HCT116 (cell line): Measurements from ENCODE around the gene GTPBP2. TPM values are rescaled to one million over a fixed set of nuclear protein-coding genes. Genes with fewer than 3 reads are reported as not detected.
"Not testable (repeated sequence)": the region's sequence is repeated elsewhere in the genome, so short reads cannot be mapped to it uniquely, and the experiment has no call there.

Experiments
- ATAC-seq: fragments of 200-7000 bp; cut with Tn5 transposase; 2 replicates; pipeline ENCODE4 v1.9.1; 2020; ENCODE audit warnings: mild to moderate bottlenecking, moderate library complexity
- BruUV-seq: library from RNA; stranded (reverse); fragments of 400-500 nt; replicated peaks from 2 replicates; lab custom pipeline; 2021; lab: Mats Ljungman, UMichigan
- CTCF ChIA-PET: fragments of 300-600 bp; sonication (Branson Sonifier 250); formaldehyde crosslinking; loops from one replicate; lab custom pipeline; 2021; ENCODE audit warnings: antibody characterized with exemption; lab: Charles Lee
- POLR2A ChIA-PET: fragments of 300-600, 350-600 bp; sonication (Branson Sonifier 250); formaldehyde crosslinking; loops from one replicate; lab custom pipeline; 2021; ENCODE audit warnings: antibody characterized with exemption; lab: Charles Lee
- RAD21 ChIA-PET, 2 experiments: fragments of 300-600 bp; sonication (Branson Sonifier 250); formaldehyde crosslinking; loops; one replicate each; lab custom pipeline; 2023; ENCODE audit warnings: low total read pairs in 2 of 2; ENCODE audit not compliant: uncharacterized antibody in 2 of 2, unreplicated experiment in 2 of 2, low non-redundant PET in 1 of 2; lab: Charles Lee
- DNase-seq: peaks from one replicate; pipeline ENCODE4 v3.0.0-alpha.2; 2010; ENCODE audit warnings: low read depth, low spot score
- H2AFZ ChIP-seq: fragments of 200-600 bp; shearing (Covaris generic), sonication (generic); 2 replicates; pipeline ENCODE4 v1.6.1; 2017; ENCODE audit warnings: low read depth, mixed run types, mixed read lengths, antibody characterized with exemption, low read length; ENCODE audit not compliant: poor library complexity, severe bottlenecking
- H3K27ac ChIP-seq: 2 replicates; pipeline ENCODE4 v1.5.1; 2012; ENCODE audit warnings: low read depth, low read length
- H3K27me3 ChIP-seq: fragments of 200-600 bp; sonication (generic); 2 replicates; pipeline ENCODE4 v1.6.1; 2016; ENCODE audit warnings: mixed run types, low read length, mixed read lengths; ENCODE audit not compliant: insufficient read depth
- H3K36me3 ChIP-seq, 2 experiments: fragments of 200-500 bp in 1 of 2; fragments of 200-600 bp in 1 of 2; sonication (Bioruptor generic) in 1 of 2; sonication (generic) in 1 of 2; 2 replicates each; pipeline versions ENCODE4 v1.5.1 to v1.6.1; 2014 to 2016; ENCODE audit warnings: low read length in 2 of 2, inconsistent platforms in 1 of 2, mixed read lengths in 1 of 2, mixed run types in 1 of 2; ENCODE audit not compliant: insufficient read depth in 2 of 2, control insufficient read depth in 1 of 2
- H3K4me1 ChIP-seq, 2 experiments: fragments of 200-600 bp in 1 of 2; sonication (generic) in 1 of 2; 2 replicates each; pipeline versions ENCODE4 v1.5.1 to v1.6.1; 2012 to 2017; ENCODE audit warnings: low read length in 2 of 2, inconsistent platforms in 1 of 2, mild to moderate bottlenecking in 1 of 2, mixed read lengths in 1 of 2, mixed run types in 1 of 2, moderate library complexity in 1 of 2; ENCODE audit not compliant: insufficient read depth in 2 of 2, control insufficient read depth in 1 of 2
- H3K4me2 ChIP-seq: fragments of 200-600 bp; sonication (generic); 2 replicates; pipeline ENCODE4 v1.6.1; 2017; ENCODE audit warnings: mixed run types, low read length, mixed read lengths
- H3K4me3 ChIP-seq, 2 experiments: fragments of 200-600 bp in 1 of 2; sonication (generic) in 1 of 2; replicated peaks in 1 of 2; 2 replicates each; pipeline ENCODE4 v1.5.1; 2011 to 2016; ENCODE audit warnings: low read length in 2 of 2, control low read depth in 1 of 2, low read depth in 1 of 2, mild to moderate bottlenecking in 1 of 2, mixed read lengths in 1 of 2, mixed run types in 1 of 2
- H3K79me2 ChIP-seq: fragments of 200-600 bp; sonication (generic); 2 replicates; pipeline ENCODE4 v1.6.1; 2017; ENCODE audit warnings: mild to moderate bottlenecking, mixed run types, low read length, moderate library complexity, mixed read lengths; ENCODE audit not compliant: insufficient read depth
- H3K9ac ChIP-seq: fragments of 200-600 bp; sonication (generic); 2 replicates; pipeline ENCODE4 v1.6.1; 2016; ENCODE audit warnings: low read length, mixed read lengths
- H3K9me2 ChIP-seq: fragments of 200-600 bp; sonication (generic), shearing (Covaris generic); 2 replicates; pipeline ENCODE4 v1.6.1; 2017; ENCODE audit warnings: mixed run types, mild to moderate bottlenecking, moderate library complexity; ENCODE audit not compliant: insufficient read depth
- H3K9me3 ChIP-seq, 2 experiments: fragments of 200-500 bp in 1 of 2; fragments of 200-600 bp in 1 of 2; sonication (Bioruptor generic) in 1 of 2; sonication (generic) in 1 of 2; 2 replicates each; pipeline ENCODE4 v1.6.1; 2014 to 2017; ENCODE audit warnings: low read length in 2 of 2, mixed read lengths in 2 of 2, inconsistent platforms in 1 of 2, low read depth in 1 of 2, mild to moderate bottlenecking in 1 of 2, mixed run types in 1 of 2, moderate library complexity in 1 of 2; ENCODE audit not compliant: control insufficient read depth in 1 of 2, insufficient read depth in 1 of 2
- H4K20me1 ChIP-seq: fragments of 200-600 bp; sonication (generic), shearing (Covaris generic); 2 replicates; pipeline ENCODE4 v1.6.1; 2017; ENCODE audit warnings: mixed run types, mild to moderate bottlenecking, moderate library complexity; ENCODE audit not compliant: insufficient read depth
- EZH2 ChIP-seq: fragments of 200-600 bp; sonication (generic); IDR thresholded peaks from 2 replicates; pipeline ENCODE4 v1.6.1; 2017; ENCODE audit warnings: antibody characterized with exemption, mixed run types
- POLR2A ChIP-seq: IDR thresholded peaks from 2 replicates; pipeline ENCODE4 v1.7.0; 2011; ENCODE audit warnings: borderline replicate concordance; ENCODE audit not compliant: insufficient read depth, insufficient read length; ENCODE audit errors: extremely low read depth
- POLR2AphosphoS5 ChIP-seq: IDR thresholded peaks from 2 replicates; pipeline ENCODE4 v1.6.1; 2011; ENCODE audit warnings: mild to moderate bottlenecking, low read depth, low read length, moderate library complexity
- intact Hi-C: fragments of 100-400 bp; cut with micrococcal nuclease; formaldehyde crosslinking; loops from 2 replicates; pipeline ENCODE4 v1.10.0; 2022
- total RNA-seq: library from RNA; stranded (reverse); gene quantifications from one replicate; pipeline ENCODE4 v1.2.1, GENCODE V29; 2021; ENCODE audit not compliant: unreplicated experiment
- TF ChIP-seq, protein P1 (sequence below), 3 experiments: fragments of 200-600 bp in 1 of 3; sonication (generic) in 1 of 3; IDR thresholded peaks in 2 of 3; conservative IDR thresholded peaks in 1 of 3; 2 replicates each; pipeline ENCODE4 v1.5.1; 2012 to 2017; ENCODE audit warnings: low read depth in 2 of 3, low read length in 2 of 3, antibody characterized with exemption in 1 of 3, borderline replicate concordance in 1 of 3, control low read depth in 1 of 3, mild to moderate bottlenecking in 1 of 3, mixed read lengths in 1 of 3, mixed run types in 1 of 3, moderate library complexity in 1 of 3; ENCODE audit not compliant: insufficient read depth in 1 of 3

GTPBP2 gene
- total RNA-seq, 1 experiment from 2014 or later: 98.0 TPM

DNA sequence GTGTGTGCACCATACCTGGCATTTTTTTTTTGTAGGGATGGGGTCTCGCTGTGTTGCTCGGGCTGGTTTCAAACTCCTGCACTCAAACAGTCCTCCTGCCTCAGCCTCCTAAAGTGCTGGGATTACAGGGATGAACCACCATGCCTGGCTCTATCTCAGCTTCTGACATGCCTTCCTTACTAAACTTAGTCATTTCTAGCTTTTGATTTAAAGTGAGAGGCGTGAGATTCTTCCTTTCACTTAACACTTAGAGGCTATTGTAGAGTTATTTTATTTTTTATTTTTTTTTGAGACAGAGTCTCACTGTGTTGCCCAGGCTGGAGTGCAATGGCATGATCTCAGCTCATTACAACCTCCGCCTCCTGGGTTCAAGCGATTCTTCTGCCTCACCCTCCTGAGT, 33.9 kb upstream of the GTPBP2 start:
- peaks cover 5 to 26% of the 10 kb centered on the region in 2 experiments for H3K4me1 ChIP-seq
- H3K36me3 ChIP-seq, POLR2A ChIA-PET, intact Hi-C loops, RAD21 ChIA-PET, H3K27me3 ChIP-seq, ATAC-seq, H3K27ac ChIP-seq, H3K4me2 ChIP-seq, H3K9ac ChIP-seq, H3K9me3 ChIP-seq, BruUV-seq, H4K20me1 ChIP-seq, DNase-seq, H3K9me2 ChIP-seq, H3K79me2 ChIP-seq, CTCF ChIA-PET, H3K4me3 ChIP-seq, H2AFZ ChIP-seq: not testable (repeated sequence)

DNA sequence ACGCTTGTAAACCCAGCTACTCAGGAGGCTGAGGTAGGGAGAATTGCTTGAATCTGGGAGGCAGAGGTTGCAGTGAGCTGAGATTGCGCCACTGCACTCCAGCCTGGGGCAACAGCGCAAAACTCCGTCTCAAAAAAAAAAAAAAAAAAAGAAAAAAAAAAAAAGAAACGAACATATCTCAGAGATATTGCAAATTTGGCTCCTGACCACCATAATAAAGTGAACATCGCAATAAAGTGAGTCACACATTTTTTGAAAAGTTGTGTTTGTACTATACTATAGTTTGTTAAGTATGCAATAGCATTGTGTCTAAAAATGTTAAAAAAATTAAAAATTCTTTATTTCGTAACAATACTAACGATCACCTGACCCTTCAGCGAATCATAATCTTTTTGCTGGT, 29.1 kb upstream of the GTPBP2 start:
- Histone ChIP-seq H3K36me3 (no peaks in the 10 kb centered on the region), H3K4me3 (no peak overlapping the region), H3K79me2 (no peaks in the 10 kb centered on the region), H3K4me1 (no peaks in the 10 kb centered on the region), H3K9me3 (peaks cover 0 to 5% of the 10 kb centered on the region in 2 experiments; a peak in 1 of 4 replicates), H3K4me2 (no peak overlapping the region), H3K27ac (no peak overlapping the region), H4K20me1 (no peaks in the 10 kb centered on the region), H2AFZ (no peak overlapping the region), H3K9me2 (no peaks in the 10 kb centered on the region), H3K9ac (no peak overlapping the region), H3K27me3 (no peaks in the 10 kb centered on the region)
- ChIA-PET CTCF (interaction anchor here (3.3 kb wide), 1 partner anchor 9 kb away, joined by 11 read pairs; no protein-coding TSS in a partner anchor), RAD21 (no interaction called here), POLR2A (interaction anchor here (0.7 kb wide), 1 partner anchor 907 kb away, joined by 5 read pairs; no protein-coding TSS in a partner anchor)
- no TSS peak for BruUV-seq
- ATAC-seq (no peak), DNase-seq (no peak)
- intact Hi-C loops: no loop called here
- TF ChIP-seq, protein P1, sequence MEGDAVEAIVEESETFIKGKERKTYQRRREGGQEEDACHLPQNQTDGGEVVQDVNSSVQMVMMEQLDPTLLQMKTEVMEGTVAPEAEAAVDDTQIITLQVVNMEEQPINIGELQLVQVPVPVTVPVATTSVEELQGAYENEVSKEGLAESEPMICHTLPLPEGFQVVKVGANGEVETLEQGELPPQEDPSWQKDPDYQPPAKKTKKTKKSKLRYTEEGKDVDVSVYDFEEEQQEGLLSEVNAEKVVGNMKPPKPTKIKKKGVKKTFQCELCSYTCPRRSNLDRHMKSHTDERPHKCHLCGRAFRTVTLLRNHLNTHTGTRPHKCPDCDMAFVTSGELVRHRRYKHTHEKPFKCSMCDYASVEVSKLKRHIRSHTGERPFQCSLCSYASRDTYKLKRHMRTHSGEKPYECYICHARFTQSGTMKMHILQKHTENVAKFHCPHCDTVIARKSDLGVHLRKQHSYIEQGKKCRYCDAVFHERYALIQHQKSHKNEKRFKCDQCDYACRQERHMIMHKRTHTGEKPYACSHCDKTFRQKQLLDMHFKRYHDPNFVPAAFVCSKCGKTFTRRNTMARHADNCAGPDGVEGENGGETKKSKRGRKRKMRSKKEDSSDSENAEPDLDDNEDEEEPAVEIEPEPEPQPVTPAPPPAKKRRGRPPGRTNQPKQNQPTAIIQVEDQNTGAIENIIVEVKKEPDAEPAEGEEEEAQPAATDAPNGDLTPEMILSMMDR (IDR thresholded peaks at IDR 0.05 in 2 of 3, conservative IDR thresholded peaks at IDR 0.05 in 1 of 3; ENCODE audit: borderline replicate concordance in 1 of 3, insufficient read depth in 1 of 3, low read depth in 2 of 3, low read length in 2 of 3): no peak
- TF ChIP-seq POLR2AphosphoS5 (no peak), EZH2 (no peak), POLR2A (no peak)
